Activated T-helper 2 cell treated with anti-CD3 and anti-CD28 coated beads, Interferon-gamma antibody, Interleukin-2, Interleukin-4, amounts not matched to agents 10 μg/mL and 5 μg/mL and 100 μg/mL, durations not matched to agents 14 hours and 24 hours and 36 hours (primary cell): ENCODE data around the gene BCAR3. TPM values are rescaled to one million over a fixed set of nuclear protein-coding genes. Genes with fewer than 3 reads are reported as not detected.
"Not testable (repeated sequence)": the region's sequence is repeated elsewhere in the genome, so short reads cannot be mapped to it uniquely, and the experiment has no call there.

Source experiments
- DNase-seq: peaks from one replicate; pipeline ENCODE4 v3.0.0; 2021; ENCODE audit warnings: low spot score
- H3K27ac Mint-ChIP-seq: one replicate; pipeline ENCODE4 v1.8.0; 2021; ENCODE audit warnings: mixed read lengths
- H3K27me3 Mint-ChIP-seq: one replicate; pipeline ENCODE4 v1.8.0; 2021; ENCODE audit warnings: low read depth, mixed read lengths
- H3K36me3 Mint-ChIP-seq: one replicate; pipeline ENCODE4 v1.8.0; 2021; ENCODE audit warnings: low read depth, mixed read lengths
- H3K4me1 Mint-ChIP-seq: one replicate; pipeline ENCODE4 v1.8.0; 2021; ENCODE audit warnings: low read depth, mixed read lengths
- H3K4me3 Mint-ChIP-seq: one replicate; pipeline ENCODE4 v1.8.0; 2021; ENCODE audit warnings: low read depth, mild to moderate bottlenecking, moderate library complexity, mixed read lengths
- H3K9me3 Mint-ChIP-seq: one replicate; pipeline ENCODE4 v1.8.0; 2021; ENCODE audit warnings: mixed read lengths
- intact Hi-C: fragments of 100-400 bp; cut with micrococcal nuclease; formaldehyde crosslinking; loops from one replicate; pipeline ENCODE4 v1.15.1; 2023
- total RNA-seq: library from RNA; stranded (reverse); gene quantifications from 2 replicates; pipeline ENCODE4 v1.2.3, GENCODE V29; 2022

The BCAR3 gene
- total RNA-seq, 1 donor from 2014 or later = 9.4 TPM

DNA sequence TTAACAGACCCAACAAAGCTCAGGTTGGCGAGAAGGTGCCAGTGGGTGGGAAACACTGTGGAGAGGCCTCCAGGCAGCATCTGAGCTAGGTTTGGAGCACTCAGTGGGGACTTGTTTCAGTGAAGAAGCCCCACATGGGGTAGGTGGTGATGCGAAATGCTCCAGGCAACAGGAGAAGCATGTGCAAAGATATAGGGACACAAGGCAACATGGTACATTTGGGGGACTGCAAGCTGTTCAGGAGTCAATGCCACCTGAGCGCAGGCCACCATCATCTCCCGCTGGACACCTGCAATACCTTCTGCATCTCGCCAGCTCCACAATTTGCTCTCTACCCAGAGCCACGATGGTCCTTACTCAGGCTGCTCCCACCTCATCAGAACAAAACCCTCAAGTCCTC, 28.0 kb downstream of the BCAR3 start:
- intact Hi-C loops = no loop called here
- Mint-ChIP-seq H3K27ac (no peak overlapping the region), H3K4me3 (no peak overlapping the region), H3K9me3 (no peaks in the 10 kb centered on the region), H3K4me1 (peaks cover 8% of the 10 kb centered on the region), H3K36me3 (peaks cover 13% of the 10 kb centered on the region), H3K27me3 (no peaks in the 10 kb centered on the region)
- DNase-seq = no peak

GRCh38 chr1:93652323-93652949, 29.2 kb downstream of the BCAR3 start:
- H3K4me3 Mint-ChIP-seq = no peak overlapping the region
- peaks cover 8% of the 10 kb centered on the region for H3K4me1 Mint-ChIP-seq
- no peaks in the 10 kb centered on the region for H3K9me3 Mint-ChIP-seq
- no peak overlapping the region for H3K27ac Mint-ChIP-seq
- DNase-seq = no peak
- intact Hi-C loops = no loop called here
- no peaks in the 10 kb centered on the region for H3K27me3 Mint-ChIP-seq
- peaks cover 10% of the 10 kb centered on the region for H3K36me3 Mint-ChIP-seq

DNA sequence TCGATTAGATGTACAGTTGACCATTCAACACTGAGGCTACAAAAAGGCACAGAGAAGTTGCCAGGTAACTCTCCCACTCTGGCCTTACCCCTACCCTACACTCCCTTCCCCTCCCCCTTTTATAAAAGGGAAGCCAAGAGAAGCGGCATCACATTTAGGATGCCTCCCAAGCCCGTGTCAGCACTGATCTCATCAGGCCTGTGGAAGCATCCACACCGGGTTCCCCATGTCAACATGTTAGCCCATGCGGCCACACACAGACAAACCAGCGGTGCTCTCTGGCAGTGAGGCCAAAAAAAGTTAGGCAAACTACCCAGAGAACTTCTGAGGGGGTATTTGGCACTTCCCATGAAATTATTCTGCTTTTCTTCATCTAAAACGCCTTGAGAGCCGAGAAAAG, 29.9 kb downstream of the BCAR3 start:
- no peak overlapping the region for H3K27ac Mint-ChIP-seq
- intact Hi-C loops = no loop called here
- no peak overlapping the region for H3K4me3 Mint-ChIP-seq
- H3K4me1 Mint-ChIP-seq = peaks cover 9% of the 10 kb centered on the region
- no peaks in the 10 kb centered on the region for H3K27me3 Mint-ChIP-seq
- no peaks in the 10 kb centered on the region for H3K9me3 Mint-ChIP-seq
- H3K36me3 Mint-ChIP-seq = peaks cover 10% of the 10 kb centered on the region
- no peak for DNase-seq

GRCh38 chr1:93650159-93650558, 31.5 kb downstream of the BCAR3 start:
- H3K27me3 Mint-ChIP-seq, DNase-seq, H3K4me3 Mint-ChIP-seq, H3K36me3 Mint-ChIP-seq, intact Hi-C loops, H3K9me3 Mint-ChIP-seq, H3K4me1 Mint-ChIP-seq, H3K27ac Mint-ChIP-seq: not testable (repeated sequence)

DNA sequence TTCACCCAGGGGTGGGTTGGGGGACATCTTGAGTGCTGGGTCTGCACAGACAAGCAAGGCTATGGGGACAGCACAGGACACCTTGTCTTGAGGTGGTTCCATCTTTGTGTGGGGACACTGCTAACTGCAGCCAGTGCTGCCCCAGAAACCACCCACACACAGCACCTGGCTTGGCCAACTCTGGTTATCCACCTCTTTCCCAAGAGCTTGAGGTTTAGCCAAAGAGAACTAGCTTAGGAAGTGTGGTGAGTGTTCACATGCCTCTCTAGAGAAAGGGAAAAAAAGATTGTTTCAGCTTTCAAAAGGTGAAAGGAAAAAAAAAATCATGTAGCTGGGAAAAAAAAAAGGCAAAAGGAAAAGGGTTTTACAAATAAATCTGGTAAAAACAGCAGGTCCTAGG, 32.4 kb downstream of the BCAR3 start:
- Mint-ChIP-seq H3K27ac (no peak overlapping the region), H3K4me1 (peaks cover 6% of the 10 kb centered on the region), H3K4me3 (no peak overlapping the region), H3K27me3 (no peaks in the 10 kb centered on the region), H3K9me3 (no peaks in the 10 kb centered on the region), H3K36me3 (peaks cover 7% of the 10 kb centered on the region)
- DNase-seq = no peak
- intact Hi-C loops = no loop called here

DNA sequence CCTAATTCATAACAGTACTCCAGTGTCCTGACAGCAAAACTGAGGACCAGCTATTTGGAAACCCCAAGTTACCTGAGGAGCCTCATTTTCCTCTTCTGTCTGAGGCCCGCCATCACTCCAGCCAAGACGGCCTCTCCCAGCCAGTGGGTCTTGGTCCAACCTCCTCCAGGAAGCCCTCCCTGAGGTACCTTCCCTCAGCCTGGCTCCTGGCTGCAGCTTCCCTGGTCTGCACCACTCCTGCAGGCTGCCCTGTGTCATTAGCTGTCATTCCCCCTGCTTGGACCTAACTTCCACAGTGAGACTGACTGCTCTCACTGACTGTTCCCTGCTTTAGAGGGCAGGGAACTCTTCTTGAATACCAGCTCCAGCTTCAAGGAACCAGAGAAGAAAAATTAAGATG, 33.0 kb downstream of the BCAR3 start:
- peaks cover 12% of the 10 kb centered on the region for H3K4me1 Mint-ChIP-seq
- no peaks in the 10 kb centered on the region for H3K27me3 Mint-ChIP-seq
- peaks cover 7% of the 10 kb centered on the region for H3K36me3 Mint-ChIP-seq
- DNase-seq = no peak
- H3K9me3 Mint-ChIP-seq = no peaks in the 10 kb centered on the region
- H3K27ac Mint-ChIP-seq = no peak overlapping the region
- intact Hi-C loops = no loop called here
- H3K4me3 Mint-ChIP-seq = no peak overlapping the region

- H3K27ac Mint-ChIP-seq = no peak overlapping the region
- peaks cover 22% of the 10 kb centered on the region for H3K36me3 Mint-ChIP-seq
- H3K4me1 Mint-ChIP-seq = peaks cover 21% of the 10 kb centered on the region
- H3K27me3 Mint-ChIP-seq = no peaks in the 10 kb centered on the region
- H3K4me3 Mint-ChIP-seq = no peak overlapping the region
- H3K9me3 Mint-ChIP-seq = no peaks in the 10 kb centered on the region
- intact Hi-C loops = no loop called here
- DNase-seq = no peak
Observed at GRCh38 chr1:93641527-93641926, 40.1 kb downstream of the BCAR3 start.

DNA sequence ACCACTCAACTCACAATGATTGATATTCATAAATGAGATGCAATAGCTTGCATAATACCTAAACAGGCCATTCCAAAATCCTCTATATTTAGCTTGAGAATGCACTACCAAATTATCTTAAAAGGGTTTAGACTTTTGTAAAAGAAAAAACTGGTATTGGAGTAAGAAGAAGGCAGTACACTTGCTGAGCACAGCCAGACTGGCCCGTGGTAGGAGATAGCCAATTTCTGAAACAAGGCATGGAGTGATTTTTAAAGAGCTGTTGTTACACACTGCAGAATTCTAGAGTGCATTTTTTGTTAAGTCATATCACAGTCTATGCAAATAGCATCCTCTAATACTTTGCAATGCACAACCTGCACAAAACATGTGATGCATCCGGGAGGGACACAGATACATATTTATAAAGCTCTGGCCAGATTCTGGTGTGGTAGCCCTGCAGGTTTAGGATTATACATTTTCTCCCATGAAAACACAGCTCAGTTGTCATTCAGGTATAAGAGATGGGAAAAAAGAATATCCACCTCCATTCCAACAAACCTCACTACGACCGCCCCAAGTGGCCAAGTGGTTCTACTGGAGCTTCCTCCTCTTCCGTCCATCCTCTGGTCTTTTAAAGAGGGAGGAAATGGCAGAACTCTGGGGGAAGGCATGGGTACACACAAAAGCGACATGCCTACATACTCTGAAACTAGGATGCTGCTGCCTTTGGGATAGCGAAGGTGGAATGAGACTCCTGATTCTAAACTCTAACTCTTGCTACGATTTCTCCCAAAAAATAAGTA, 40.8 kb downstream of the BCAR3 start:
- no peak overlapping the region for H3K4me3 Mint-ChIP-seq
- intact Hi-C loops = no loop called here
- no peak for DNase-seq

DNA sequence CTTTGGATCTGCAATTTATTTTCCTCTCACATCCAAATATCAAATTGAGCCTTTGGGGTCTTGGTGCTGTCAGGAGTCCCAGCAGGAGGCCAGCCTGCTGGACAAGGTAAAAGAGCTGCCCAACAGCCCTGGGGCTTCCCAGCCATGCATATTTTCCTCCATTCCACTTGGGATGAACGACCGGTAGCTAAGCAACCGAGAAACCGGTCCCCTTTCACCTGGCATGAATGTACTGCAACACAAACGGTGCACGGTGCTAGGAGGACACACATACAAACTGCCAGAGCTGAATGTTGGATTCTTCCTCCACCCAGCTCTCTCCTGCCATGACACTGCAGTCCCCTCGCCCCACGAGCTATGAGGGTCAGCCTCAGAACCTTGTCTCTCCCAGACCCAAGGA, 42.7 kb downstream of the BCAR3 start:
- peaks cover 33% of the 10 kb centered on the region for H3K36me3 Mint-ChIP-seq
- DNase-seq = no peak
- H3K27ac Mint-ChIP-seq = no peak overlapping the region
- H3K4me1 Mint-ChIP-seq = peaks cover 13% of the 10 kb centered on the region
- no peaks in the 10 kb centered on the region for H3K27me3 Mint-ChIP-seq
- no peak overlapping the region for H3K4me3 Mint-ChIP-seq
- intact Hi-C loops = no loop called here
- no peaks in the 10 kb centered on the region for H3K9me3 Mint-ChIP-seq

More for the DNA sequence above, 40.8 kb downstream of the BCAR3 start:
- Mint-ChIP-seq H3K27ac (no peak overlapping the region), H3K4me1 (peaks cover 21% of the 10 kb centered on the region), H3K9me3 (no peaks in the 10 kb centered on the region), H3K27me3 (no peaks in the 10 kb centered on the region), H3K36me3 (peaks cover 23% of the 10 kb centered on the region)

DNA sequence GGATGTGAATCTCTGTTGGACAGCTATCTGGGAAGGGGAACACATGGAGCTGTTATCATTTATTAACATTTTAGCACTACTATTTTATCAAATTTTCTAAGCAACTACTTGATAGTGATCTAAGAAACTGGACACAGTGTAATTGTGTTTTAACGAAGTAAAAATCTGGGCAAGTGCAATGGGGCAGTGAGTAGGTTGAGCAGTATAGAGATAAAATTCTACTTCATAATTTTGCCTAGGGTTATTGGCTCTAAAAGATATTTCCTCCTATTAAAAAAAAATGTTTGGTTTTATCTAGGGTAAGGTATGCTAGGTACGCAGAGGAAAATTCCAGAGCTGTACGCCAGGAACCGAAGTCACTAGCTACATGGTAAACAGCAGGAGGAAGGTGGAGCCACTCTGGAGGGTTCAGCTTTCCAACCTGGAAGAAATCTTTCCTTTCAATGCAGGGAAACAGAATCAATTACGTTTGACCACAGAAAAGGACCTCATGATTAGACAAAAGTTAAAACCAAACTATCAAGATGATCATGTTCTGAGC, 43.3 kb downstream of the BCAR3 start:
- Mint-ChIP-seq H3K27ac (no peak overlapping the region), H3K9me3 (no peaks in the 10 kb centered on the region), H3K27me3 (no peaks in the 10 kb centered on the region), H3K4me3 (no peak overlapping the region), H3K4me1 (peaks cover 8% of the 10 kb centered on the region), H3K36me3 (peaks cover 34% of the 10 kb centered on the region)
- DNase-seq = no peak
- intact Hi-C loops = no loop called here

GRCh38 chr1:93636712-93637111, 44.9 kb downstream of the BCAR3 start:
- DNase-seq = no peak
- no peaks in the 10 kb centered on the region for H3K9me3 Mint-ChIP-seq
- no peak overlapping the region for H3K27ac Mint-ChIP-seq
- no peak overlapping the region for H3K4me3 Mint-ChIP-seq
- H3K27me3 Mint-ChIP-seq = no peaks in the 10 kb centered on the region
- intact Hi-C loops = no loop called here
- H3K36me3 Mint-ChIP-seq = peaks cover 31% of the 10 kb centered on the region
- H3K4me1 Mint-ChIP-seq = peaks cover 2% of the 10 kb centered on the region

GRCh38 chr1:93635614-93636543, 45.8 kb downstream of the BCAR3 start:
- H3K27me3 Mint-ChIP-seq = no peaks in the 10 kb centered on the region
- DNase-seq = no peak
- no peak overlapping the region for H3K4me3 Mint-ChIP-seq
- no peaks in the 10 kb centered on the region for H3K9me3 Mint-ChIP-seq
- H3K4me1 Mint-ChIP-seq = no peaks in the 10 kb centered on the region
- peaks cover 24% of the 10 kb centered on the region for H3K36me3 Mint-ChIP-seq
- intact Hi-C loops = no loop called here
- no peak overlapping the region for H3K27ac Mint-ChIP-seq
